Ovary (tissue), 3 donors: ENCODE results near the gene NEURL1B.

Source experiments
- CTCF ChIP-seq, 3 donors: fragments of 450-650 bp in 2 of 3; fragments of 200-600 bp in 1 of 3; IDR thresholded peaks; one replicate each; pipeline versions ENCODE4 v1.5.1 to v1.8.0; 2016 to 2022; ENCODE audit warnings: antibody characterized with exemption in 3 of 3, mild to moderate bottlenecking in 1 of 3
- POLR2A ChIP-seq: fragments of 450-650 bp; IDR thresholded peaks from one replicate; pipeline ENCODE4 v1.6.1; 2017; ENCODE audit warnings: antibody characterized with exemption, mild to moderate bottlenecking, moderate library complexity
- donor health status: DM: no; HTN: no; CAD: no.

GRCh38 chr5:172659570-172659908 is 18.5 kb downstream of the NEURL1B start:
- TF ChIP-seq POLR2A: no peak
- no peak for TF ChIP-seq CTCF (IDR thresholded peaks at IDR 0.05)
